Neural progenitor cell (in vitro differentiated cells): ENCODE measurements around the gene PCGF3. TPM values are rescaled to one million over a fixed set of nuclear protein-coding genes. Genes with fewer than 3 reads are reported as not detected.
"Not testable (repeated sequence)": the region's sequence is repeated elsewhere in the genome, so short reads cannot be mapped to it uniquely, and the experiment has no call there.

Experiments
- DNase-seq: peaks from one replicate; pipeline ENCODE4 v3.0.0-alpha.2; 2016; ENCODE audit warnings: low spot score
- H2AFZ ChIP-seq: fragments of 200-600 bp; sonication (generic); replicated peaks from 2 replicates; pipeline ENCODE4 v1.6.1; 2016; ENCODE audit warnings: antibody characterized with exemption
- H3F3A ChIP-seq: fragments of 200-600 bp; sonication (generic); 2 replicates; pipeline ENCODE4 v1.6.1; 2016; ENCODE audit warnings: antibody characterized with exemption, low read depth
- H3K27ac ChIP-seq: fragments of 200-600 bp; sonication (generic); 2 replicates; pipeline ENCODE4 v1.5.1; 2016; ENCODE audit warnings: mild to moderate bottlenecking
- H3K27me3 ChIP-seq: fragments of 200-600 bp; sonication (generic); 2 replicates; pipeline ENCODE4 v1.6.1; 2016; ENCODE audit warnings: mild to moderate bottlenecking, moderate library complexity
- H3K36me3 ChIP-seq: fragments of 200-600 bp; sonication (generic); 2 replicates; pipeline ENCODE4 v1.5.1; 2016
- H3K4me1 ChIP-seq: fragments of 200-600 bp; sonication (generic); 2 replicates; pipeline ENCODE4 v1.6.1; 2016; ENCODE audit warnings: mixed run types
- H3K4me2 ChIP-seq: fragments of 200-600 bp; sonication (generic); 2 replicates; pipeline ENCODE4 v1.6.1; 2016
- H3K4me3 ChIP-seq: fragments of 200-600 bp; sonication (generic); 2 replicates; pipeline ENCODE4 v1.5.1; 2016
- H3K79me2 ChIP-seq: fragments of 200-600 bp; sonication (generic); 2 replicates; pipeline ENCODE4 v1.6.1; 2016; ENCODE audit warnings: low read depth
- H3K9ac ChIP-seq: fragments of 200-600 bp; sonication (generic); 2 replicates; pipeline ENCODE4 v1.6.1; 2016
- H3K9me3 ChIP-seq: fragments of 200-600 bp; sonication (generic); 2 replicates; pipeline ENCODE4 v1.5.1; 2016; ENCODE audit warnings: low read depth
- H4K20me1 ChIP-seq: fragments of 200-600 bp; sonication (generic); 2 replicates; pipeline ENCODE4 v1.6.1; 2016; ENCODE audit warnings: low read depth
- H3K27ac Mint-ChIP-seq: 3 replicates; pipeline ENCODE4 v1.8.0; 2021; ENCODE audit warnings: mixed read lengths
- H3K27me3 Mint-ChIP-seq: 2 replicates; pipeline ENCODE4 v1.8.0; 2022; ENCODE audit warnings: low read depth, mild to moderate bottlenecking, inconsistent platforms, moderate library complexity, mixed read lengths; ENCODE audit not compliant: insufficient read depth
- H3K36me3 Mint-ChIP-seq: 3 replicates; pipeline ENCODE4 v1.8.0; 2021; ENCODE audit warnings: mixed read lengths
- H3K4me1 Mint-ChIP-seq: 3 replicates; pipeline ENCODE4 v1.8.0; 2021; ENCODE audit warnings: mixed read lengths
- H3K4me3 Mint-ChIP-seq: 3 replicates; pipeline ENCODE4 v1.8.0; 2021; ENCODE audit warnings: mild to moderate bottlenecking, moderate library complexity, mixed read lengths
- H3K9me3 Mint-ChIP-seq: 3 replicates; pipeline ENCODE4 v1.8.0; 2020; ENCODE audit warnings: mixed read lengths
- EZH2 ChIP-seq: fragments of 200-600 bp; sonication (generic); IDR thresholded peaks from 2 replicates; pipeline ENCODE4 v1.6.1; 2017; ENCODE audit warnings: antibody characterized with exemption, mild to moderate bottlenecking, moderate library complexity
- EZH2phosphoT487 ChIP-seq: fragments of 200-600 bp; sonication (generic); IDR thresholded peaks from 2 replicates; pipeline ENCODE4 v1.6.1; 2017; ENCODE audit warnings: antibody characterized with exemption
- total RNA-seq: library from RNA; depleted of rRNA; stranded (reverse); fragments of >200 nt; gene quantifications from 2 replicates; pipeline ENCODE4 v1.2.3, GENCODE V29; 2015; ENCODE audit warnings: low replicate concordance
- TF ChIP-seq, protein P1 (sequence below): fragments of 200-600 bp; sonication (generic); IDR thresholded peaks from 2 replicates; pipeline ENCODE4 v1.5.1; 2017; ENCODE audit warnings: antibody characterized with exemption, mild to moderate bottlenecking

Gene PCGF3
- total RNA-seq, 1 donor from 2014 or later: 44.7 TPM

DNA sequence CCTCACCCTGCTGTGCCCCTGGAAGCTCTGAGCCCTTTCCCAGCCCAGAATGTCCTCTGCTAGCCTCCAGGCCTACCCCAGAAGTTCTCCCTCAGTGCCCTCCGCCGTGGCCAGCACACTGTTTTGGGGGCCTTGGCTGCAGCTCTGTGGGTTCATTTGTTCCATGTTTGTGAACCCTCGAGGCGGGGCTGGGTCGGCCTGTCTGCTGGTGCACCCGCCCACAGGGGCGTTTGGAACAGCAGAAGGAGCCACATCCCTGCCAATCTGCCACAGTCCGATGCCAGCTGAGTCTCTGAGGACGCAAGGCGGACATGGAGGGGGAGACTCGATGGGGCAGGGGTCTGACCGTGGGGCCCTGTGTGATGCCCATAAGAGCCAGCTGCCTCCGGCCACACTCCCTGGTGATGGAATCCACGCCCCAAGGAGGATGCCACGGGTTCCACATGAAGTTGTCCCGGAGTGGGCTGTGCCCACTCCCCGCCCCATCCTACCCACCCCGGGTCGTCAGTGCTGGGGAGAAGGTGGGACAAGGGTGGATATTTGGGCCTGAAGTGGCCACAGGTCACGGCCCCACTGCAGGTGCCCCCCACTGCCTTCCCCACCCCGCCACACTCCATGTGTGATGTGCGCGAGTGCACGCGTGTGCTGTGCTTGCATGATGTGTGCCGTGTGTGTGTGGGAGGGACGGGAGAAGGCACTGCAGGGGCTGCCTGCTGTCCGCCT lies 38.6 kb upstream of the PCGF3 start:
- Histone ChIP-seq H3K4me1 (peaks cover 5% of the 10 kb centered on the region), H3K4me3 (no peak overlapping the region), H3K4me2 (no peak overlapping the region), H2AFZ (no peak overlapping the region), H3K36me3 (no peaks in the 10 kb centered on the region), H4K20me1 (no peaks in the 10 kb centered on the region), H3K79me2 (no peaks in the 10 kb centered on the region), H3K9ac (no peak overlapping the region), H3K27me3 (no peaks in the 10 kb centered on the region), H3K27ac (no peak overlapping the region), H3K9me3 (no peaks in the 10 kb centered on the region), H3F3A (no peaks in the 10 kb centered on the region)
- DNase-seq: no peak
- Mint-ChIP-seq H3K27ac (no peak overlapping the region), H3K27me3 (peaks cover 4% of the 10 kb centered on the region), H3K36me3 (peaks cover 7% of the 10 kb centered on the region), H3K9me3 (no peaks in the 10 kb centered on the region), H3K4me3 (no peak overlapping the region), H3K4me1 (no peaks in the 10 kb centered on the region)
- TF ChIP-seq EZH2: no peak
- no peak for TF ChIP-seq EZH2phosphoT487
- TF ChIP-seq, protein P1, sequence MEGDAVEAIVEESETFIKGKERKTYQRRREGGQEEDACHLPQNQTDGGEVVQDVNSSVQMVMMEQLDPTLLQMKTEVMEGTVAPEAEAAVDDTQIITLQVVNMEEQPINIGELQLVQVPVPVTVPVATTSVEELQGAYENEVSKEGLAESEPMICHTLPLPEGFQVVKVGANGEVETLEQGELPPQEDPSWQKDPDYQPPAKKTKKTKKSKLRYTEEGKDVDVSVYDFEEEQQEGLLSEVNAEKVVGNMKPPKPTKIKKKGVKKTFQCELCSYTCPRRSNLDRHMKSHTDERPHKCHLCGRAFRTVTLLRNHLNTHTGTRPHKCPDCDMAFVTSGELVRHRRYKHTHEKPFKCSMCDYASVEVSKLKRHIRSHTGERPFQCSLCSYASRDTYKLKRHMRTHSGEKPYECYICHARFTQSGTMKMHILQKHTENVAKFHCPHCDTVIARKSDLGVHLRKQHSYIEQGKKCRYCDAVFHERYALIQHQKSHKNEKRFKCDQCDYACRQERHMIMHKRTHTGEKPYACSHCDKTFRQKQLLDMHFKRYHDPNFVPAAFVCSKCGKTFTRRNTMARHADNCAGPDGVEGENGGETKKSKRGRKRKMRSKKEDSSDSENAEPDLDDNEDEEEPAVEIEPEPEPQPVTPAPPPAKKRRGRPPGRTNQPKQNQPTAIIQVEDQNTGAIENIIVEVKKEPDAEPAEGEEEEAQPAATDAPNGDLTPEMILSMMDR: no peak

DNA sequence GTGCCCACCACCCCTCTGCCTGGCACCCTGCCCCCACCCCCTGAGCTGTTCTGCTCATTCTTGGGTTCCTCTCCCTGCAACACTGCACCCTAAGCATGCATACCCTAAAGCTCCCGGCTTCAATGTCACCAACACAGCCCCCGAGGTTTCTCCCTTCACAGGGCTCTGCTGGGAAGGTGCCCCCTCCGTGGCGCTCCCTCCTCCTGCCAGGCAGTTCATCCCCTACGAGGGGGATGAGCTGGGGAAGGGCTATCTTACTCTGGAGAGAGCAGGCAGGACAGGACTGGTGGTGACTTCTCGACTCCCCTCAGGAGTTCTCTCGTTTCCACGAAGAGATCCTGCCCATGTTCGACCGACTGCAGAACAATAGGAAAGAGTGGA lies 38.1 kb upstream of the PCGF3 start:
- Histone ChIP-seq H3K9ac (no peak overlapping the region), H3K4me3 (no peak overlapping the region), H4K20me1 (no peaks in the 10 kb centered on the region), H3K79me2 (no peaks in the 10 kb centered on the region), H2AFZ (no peak overlapping the region), H3K9me3 (no peaks in the 10 kb centered on the region), H3K27ac (no peak overlapping the region), H3K4me1 (peaks cover 5% of the 10 kb centered on the region), H3F3A (no peaks in the 10 kb centered on the region), H3K36me3 (no peaks in the 10 kb centered on the region), H3K27me3 (no peaks in the 10 kb centered on the region), H3K4me2 (no peak overlapping the region)
- H3K27ac Mint-ChIP-seq: no peak overlapping the region
- DNase-seq: no peak
- peaks cover 10% of the 10 kb centered on the region for H3K36me3 Mint-ChIP-seq
- peaks cover 3% of the 10 kb centered on the region for H3K27me3 Mint-ChIP-seq
- no peaks in the 10 kb centered on the region for H3K9me3 Mint-ChIP-seq
- no peak overlapping the region for H3K4me3 Mint-ChIP-seq
- no peaks in the 10 kb centered on the region for H3K4me1 Mint-ChIP-seq
- TF ChIP-seq EZH2 (no peak), EZH2phosphoT487 (no peak)
- TF ChIP-seq, protein P1: no peak

DNA sequence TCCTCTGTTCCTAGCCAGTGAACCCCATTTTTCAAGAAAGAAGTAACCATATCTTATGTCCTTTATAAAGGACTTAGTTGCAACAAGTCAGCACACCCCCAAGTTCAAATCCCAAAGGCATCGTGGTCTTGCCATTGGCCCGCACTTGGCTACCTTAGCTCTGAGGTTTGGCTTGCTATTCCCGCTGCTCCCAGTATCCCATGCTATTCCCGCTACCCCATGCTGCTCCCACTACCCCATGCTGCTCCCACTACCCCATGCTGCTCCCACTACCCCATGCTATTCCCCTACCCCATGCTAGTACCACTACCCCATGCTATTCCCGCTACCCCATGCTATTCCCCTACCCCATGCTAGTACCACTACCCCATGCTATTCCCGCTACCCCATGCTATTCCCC lies 37.4 kb upstream of the PCGF3 start:
- not testable (repeated sequence) for H3K4me3 Mint-ChIP-seq, H3K36me3 ChIP-seq, H3K27me3 ChIP-seq, H3K79me2 ChIP-seq, H3K9me3 Mint-ChIP-seq, H3K4me1 ChIP-seq, H3K27ac Mint-ChIP-seq, H3K27me3 Mint-ChIP-seq, H3K4me3 ChIP-seq, H3K4me2 ChIP-seq, H3K9me3 ChIP-seq, H3F3A ChIP-seq, DNase-seq, H3K9ac ChIP-seq, H3K4me1 Mint-ChIP-seq, H2AFZ ChIP-seq, H3K27ac ChIP-seq, H4K20me1 ChIP-seq
- H3K36me3 Mint-ChIP-seq: peaks cover 13% of the 10 kb centered on the region

DNA sequence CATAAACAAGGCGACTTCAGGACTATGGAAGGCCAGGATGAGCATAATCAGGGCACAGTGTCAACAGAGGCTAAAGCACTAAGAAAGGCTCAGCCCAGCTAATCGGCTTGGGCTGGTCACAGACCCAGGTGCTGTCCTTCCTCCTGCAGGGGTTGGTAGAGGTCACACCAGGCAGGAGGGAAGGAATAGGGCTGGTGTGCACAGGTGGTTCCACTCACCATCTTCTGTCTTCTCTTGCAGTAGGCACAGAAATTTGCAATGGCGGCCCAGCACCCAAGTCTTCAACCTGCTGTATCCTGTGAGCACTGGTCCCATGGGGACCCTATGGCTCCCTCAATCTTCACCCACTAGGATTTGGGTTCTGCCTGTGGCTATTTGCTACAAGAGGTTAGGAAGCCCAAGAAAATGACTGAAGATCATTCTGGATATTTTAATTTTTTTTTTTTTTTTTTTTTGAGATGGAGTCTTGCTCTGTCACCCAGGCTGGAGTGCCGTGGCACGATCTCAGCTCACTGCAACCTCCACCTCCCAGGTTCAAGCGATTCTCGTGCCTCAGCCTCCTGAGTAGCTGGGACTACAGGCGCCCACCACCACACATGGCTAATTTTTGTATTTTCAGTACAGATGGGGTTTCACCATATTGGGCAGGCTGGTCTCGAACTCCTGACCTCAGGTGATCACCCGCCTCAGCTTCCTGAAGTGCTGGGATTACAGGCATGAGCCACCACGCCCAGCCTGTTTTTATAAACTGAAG lies 35.6 kb upstream of the PCGF3 start:
- H3K9me3 Mint-ChIP-seq, H3K36me3 ChIP-seq, H3K27ac ChIP-seq, DNase-seq, H4K20me1 ChIP-seq, H3K4me2 ChIP-seq, H3F3A ChIP-seq, H3K9ac ChIP-seq, H2AFZ ChIP-seq, H3K4me1 Mint-ChIP-seq, H3K4me3 Mint-ChIP-seq, H3K4me3 ChIP-seq, H3K27me3 Mint-ChIP-seq, H3K27me3 ChIP-seq, H3K27ac Mint-ChIP-seq, H3K4me1 ChIP-seq, H3K9me3 ChIP-seq: not testable (repeated sequence)
- H3K79me2 ChIP-seq: peaks cover 10% of the 10 kb centered on the region
- H3K36me3 Mint-ChIP-seq: peaks cover 14% of the 10 kb centered on the region
